HG02884 (cell line): ENCODE results near the gene UNC5B.
A peak's percentile ranks its signal among the peaks of the same experiment; 100 is the strongest.

ENCODE experiments used
- ATAC-seq: cut with Tn5 transposase; IDR thresholded peaks from one replicate; pipeline ENCODE4 v1.9.1; 2021; ENCODE audit warnings: mild to moderate bottlenecking, moderate library complexity; ENCODE audit not compliant: unreplicated experiment

Gene UNC5B

DNA sequence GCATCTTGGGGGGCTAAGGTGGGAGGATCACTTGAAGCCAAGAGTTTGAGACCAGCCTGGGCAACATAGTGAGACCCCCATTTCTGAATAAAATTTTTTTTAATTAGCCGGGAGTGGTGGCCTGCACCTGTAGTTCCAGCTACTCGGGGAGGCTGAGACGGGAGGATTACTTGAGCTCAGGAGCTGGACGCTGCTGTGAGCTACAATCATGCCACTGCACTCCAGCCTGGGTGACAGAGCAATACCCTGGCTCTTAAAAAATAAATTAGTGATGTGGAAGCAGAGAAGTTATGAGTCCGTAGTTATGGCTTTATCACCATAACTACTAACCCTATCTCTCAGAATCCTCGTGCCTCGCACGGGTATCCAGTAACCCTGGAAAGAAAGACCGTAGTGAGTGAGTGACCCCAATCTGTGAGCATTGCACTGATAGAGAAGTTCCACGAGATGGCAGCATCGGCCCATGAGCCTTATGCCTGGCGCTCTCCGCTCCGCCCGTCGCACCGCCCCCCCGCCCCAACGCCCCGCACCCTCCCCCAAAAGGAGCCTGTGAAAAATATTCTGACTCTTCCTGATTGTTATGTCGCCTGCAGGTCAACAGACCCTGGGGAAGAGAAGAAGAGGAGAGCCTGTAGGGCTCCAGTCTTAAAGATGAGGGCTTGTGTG, 101.8 kb downstream of the UNC5B start:
- no peak for ATAC-seq

DNA sequence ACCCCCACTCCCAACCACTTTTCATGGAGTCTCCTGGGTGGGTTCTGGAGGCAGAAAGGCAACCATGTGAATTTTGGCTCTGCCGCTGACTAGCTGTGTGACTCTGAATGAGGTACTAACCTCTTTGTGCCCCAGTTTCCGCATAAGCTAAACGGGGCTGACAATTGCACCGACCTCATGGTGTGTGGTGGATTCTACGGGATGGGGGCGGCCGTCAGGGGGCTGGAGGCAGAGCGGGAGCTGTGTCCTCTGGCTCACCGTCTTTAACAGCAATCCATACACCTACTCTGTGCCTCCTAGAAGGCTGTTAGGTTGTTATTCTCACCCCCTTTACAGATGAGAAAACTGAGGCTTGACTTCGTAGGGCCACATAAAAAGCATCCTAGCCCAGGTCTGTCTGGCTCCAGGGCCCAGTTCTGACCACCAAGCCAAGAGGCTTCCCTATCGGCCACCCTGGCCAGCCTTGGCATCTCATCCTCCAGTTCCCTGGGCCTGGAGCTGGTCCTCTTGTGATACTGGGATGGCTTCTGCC, 102.4 kb downstream of the UNC5B start:
- no peak for ATAC-seq

DNA sequence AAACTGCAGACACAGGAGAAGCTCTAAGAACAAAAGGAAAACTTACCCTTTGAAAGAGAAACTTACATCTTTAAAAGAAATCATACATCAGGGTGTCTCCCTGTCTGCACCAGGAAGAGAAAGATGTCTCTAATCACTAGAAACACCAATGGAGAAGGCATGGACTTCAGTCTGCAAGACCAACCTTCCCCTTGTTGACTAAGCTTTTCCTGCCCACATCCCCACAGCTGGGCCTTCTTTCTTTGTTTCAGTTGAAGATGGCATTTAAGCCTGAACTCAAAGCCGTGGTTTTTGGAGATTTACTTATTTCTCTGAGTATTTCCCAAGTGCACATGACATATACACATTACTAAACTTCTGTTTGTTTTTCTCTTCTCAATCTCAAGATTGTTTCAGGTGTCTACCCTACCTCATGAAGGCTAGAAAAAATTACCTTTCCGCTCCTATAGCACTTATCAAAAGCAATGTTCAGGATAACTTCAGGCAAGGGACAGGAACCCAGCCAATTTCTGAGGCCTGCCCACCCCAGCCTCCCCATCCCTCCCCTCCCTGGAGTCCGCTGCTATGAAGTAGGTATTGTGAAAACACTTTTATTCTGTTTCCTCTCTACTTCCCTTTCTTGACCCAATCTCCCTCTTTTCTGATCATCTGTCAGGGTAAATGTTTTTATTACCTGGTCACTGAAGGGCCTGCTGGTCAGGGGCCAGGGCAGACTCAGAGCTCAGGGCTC, 103.9 kb downstream of the UNC5B start:
- ATAC-seq: no peak

DNA sequence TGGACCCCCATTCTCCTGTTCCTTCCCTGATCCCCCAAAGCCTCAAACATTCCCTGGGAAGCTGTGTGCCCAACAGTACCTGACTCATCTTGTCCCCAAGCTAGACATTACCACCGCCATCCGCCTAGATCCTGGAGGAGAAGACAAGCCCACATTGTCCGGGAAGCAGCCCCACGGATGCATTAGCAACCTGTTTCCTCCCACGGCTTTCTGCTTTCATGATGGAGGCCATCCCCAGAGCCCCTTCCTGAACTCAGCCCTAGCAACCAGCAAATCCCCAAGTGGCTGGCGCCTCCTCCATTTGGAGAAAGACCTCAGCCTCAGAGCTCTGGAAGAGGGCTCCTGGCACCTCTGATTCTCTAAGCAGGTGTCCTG, 104.4 kb downstream of the UNC5B start:
- ATAC-seq: no peak

DNA sequence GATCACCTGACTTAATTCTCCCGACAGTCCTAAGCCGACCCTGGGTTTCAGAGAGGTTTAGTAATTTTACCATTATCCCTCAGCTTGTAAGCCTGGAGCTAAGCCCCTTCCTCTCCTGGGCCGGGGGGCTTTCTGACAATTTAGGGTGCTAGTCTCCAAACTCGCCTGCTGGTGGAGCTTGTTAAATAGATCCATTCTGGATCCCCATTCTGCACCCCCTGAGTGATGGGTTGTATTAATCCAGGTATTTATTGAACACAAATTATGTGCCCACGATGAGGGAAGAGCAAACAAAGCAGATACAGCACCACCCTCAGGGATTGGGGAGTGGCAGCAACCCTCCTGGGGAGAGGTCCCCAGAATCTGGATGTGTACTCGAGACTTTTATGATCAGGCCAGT, 105.4 kb downstream of the UNC5B start:
- ATAC-seq: no peak

DNA sequence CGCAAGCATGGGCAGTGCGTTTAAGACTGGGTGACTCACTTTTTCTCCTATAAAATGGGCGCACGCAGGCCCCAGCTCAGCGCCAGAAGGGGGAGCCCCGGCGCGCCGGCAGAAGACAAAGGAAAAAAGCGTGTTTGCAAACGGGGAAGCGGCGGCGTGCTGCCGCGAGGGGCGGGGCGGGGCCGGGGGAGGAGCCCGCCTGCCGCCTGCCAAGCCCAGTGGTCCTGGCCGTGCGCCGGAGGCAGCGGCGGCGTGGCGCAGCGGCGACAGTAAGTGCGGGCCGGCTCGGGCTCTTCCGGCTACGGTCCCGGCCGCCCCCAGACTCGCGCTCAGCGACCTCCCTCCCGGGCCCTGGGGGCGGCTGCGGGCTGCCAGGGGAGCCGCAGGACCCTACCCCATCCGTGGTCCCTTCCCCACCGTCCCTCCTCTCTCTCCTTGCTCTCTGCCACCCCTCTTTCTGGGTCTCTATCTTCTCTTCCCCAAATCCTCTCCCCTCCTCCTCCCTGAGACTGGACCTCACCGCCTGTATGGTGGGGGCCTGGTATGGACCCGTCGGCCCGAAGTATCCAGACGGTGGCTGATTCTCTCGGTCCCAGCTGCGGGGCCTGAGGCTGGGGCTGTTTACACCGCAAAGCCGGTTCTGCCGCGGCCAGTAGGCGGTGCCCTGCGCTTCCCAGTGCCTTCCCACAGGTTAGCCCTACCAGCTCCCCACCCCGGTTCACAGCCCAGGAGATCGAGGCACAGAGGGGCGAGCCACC, 106.9 kb downstream of the UNC5B start, which contains the start of gene SLC29A3:
Gene SLC29A3, plus strand, starts transcription at position 218 of the 758 bp plus-strand sequence. Its CDS starts 51 bp downstream, at position 269.
- ATAC-seq: peak; percentile 70

DNA sequence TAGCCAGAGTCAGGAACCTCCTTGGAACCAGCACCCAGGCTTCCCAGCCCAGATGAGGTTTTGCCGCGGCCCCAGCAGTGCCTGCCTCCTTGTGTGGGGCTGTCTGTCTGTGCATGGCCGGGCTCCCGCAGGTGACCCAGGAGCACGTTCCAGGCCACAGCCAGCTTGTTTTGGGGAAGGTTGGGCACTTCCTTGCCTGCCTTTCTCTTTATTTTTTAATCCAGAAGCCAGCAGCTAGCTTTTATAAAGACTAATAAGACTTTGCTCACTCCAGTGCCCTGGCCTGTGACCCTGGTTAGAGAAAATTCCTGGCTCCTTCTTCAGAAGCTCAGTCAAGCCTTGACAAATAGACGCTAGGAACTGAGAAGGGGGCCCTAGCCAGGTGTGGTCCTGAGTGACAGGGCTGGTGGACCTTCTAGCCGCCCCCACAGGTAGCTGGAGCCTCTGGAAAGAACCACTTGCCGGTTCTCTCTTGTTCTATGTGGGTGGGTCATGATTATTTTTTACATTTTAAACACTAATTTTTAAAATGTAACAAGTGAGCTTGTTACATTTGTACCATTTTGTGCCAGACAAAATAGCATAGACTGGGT, 107.5 kb downstream of the UNC5B start:
- no peak for ATAC-seq

DNA sequence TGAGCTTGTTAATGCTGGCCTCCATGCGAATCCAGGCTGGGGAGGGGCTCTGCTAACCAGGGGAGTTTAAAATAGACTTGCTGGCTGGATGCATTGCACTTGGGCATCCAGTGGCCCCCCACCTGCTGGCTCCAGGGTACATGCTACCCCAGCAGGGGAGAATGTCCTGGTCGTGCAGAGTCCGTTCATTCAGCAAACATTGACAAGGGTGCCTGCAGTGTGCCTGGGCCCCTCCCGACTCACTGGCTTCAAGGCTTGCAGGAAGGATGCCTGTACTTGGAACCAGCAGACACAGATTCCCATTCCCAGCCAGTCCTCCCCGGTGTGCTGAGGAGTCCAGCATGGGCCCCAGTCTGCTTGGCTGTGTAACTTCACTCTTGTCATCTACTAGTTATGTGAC, 108.2 kb downstream of the UNC5B start:
- no peak for ATAC-seq

DNA sequence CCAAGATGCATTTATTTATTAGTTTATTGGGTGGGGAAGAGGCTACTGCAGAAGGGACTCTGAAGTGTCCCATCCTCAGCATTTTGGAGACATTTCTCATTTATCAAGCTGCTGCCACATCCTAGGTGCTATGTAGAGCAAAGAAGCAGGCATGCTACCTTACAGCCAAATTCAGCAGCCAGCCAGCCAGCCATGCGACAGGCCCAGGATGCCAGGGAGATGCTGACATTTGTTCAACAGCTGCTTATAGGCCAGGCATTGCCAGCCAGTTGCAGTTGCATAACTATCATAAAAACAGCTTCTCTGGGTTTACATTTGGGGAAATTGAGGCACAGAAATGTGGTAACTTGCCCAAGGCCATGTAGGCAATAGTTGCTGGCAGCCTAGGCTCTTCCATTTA, 109.0 kb downstream of the UNC5B start:
- no peak for ATAC-seq

DNA sequence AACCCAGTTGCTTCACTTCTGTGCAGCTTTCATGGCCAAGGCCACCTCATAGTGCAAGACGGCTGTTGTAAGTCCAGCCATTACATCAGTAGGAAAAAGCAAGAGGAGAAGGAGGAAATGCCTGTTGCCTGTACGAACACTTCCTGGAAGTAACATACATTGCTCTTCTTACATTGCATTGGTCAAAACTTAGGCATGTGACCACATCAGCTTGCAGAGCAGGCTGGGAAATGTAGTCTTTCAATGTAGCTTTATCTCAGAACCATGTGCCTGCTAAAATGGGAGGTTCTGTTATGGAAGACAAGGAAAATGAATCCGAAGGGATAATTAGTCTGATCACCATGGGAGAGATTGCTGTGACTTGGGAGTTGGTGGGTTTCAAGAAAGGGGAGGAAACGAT, 111.0 kb downstream of the UNC5B start:
- ATAC-seq: no peak

DNA sequence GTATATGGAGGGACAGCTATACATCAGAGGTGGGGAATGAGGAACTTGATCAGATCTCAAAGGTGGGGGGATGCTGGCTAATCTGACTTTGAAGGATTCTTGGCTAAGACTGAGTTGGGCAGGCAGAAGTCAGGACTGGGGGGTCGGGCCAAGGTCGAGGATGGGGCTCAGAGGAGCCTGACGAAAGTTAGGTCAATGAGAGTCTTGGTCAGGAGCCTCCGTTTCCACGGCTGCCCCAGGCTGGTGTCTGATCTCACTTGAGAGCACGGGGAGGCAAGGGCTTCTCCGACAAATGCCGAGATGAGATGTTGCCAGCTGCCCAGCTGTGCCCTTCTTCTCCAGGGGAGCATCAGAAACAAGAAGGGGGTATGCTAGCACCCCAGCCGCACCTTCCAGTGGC, 112.4 kb downstream of the UNC5B start:
- no peak for ATAC-seq

DNA sequence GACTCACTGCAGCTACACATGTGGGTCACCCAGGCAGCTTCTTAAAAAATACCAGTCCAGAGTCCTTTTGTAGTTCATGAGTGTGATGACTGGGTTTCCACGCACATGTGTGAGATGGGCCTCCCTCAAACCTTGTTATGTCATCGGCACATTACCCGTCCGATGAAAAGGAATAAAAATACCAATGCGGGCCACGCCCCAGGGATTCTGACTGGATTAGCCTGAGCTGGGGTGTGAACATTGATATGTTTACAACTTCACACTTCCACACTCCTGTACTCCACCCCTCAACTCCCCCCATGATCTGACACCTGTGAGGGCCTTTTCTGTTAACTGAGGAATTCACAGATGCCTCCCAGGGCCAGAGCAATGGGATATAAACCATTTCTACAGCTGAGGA, 112.9 kb downstream of the UNC5B start:
- no peak for ATAC-seq

DNA sequence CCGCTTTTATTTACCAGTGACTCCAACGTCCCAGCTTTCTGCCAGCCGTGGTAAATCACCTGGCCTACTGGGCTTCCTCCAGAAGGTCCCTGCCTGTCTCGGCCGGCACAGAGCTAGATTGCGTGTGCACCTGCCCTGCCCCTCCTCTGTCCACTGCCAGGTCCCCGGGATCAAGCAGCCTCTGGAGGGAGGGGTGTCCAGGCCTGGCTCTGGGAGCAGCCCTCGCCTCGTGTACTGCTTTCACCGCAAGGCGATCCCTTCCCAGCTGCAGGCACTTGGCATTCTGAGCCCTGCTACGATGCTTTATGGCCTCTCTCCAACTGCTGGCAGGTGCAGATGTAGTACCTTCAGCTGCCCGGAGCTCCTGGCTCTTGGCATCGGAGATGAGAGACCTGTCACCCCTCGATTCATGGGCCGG, 114.1 kb downstream of the UNC5B start:
- no peak for ATAC-seq

DNA sequence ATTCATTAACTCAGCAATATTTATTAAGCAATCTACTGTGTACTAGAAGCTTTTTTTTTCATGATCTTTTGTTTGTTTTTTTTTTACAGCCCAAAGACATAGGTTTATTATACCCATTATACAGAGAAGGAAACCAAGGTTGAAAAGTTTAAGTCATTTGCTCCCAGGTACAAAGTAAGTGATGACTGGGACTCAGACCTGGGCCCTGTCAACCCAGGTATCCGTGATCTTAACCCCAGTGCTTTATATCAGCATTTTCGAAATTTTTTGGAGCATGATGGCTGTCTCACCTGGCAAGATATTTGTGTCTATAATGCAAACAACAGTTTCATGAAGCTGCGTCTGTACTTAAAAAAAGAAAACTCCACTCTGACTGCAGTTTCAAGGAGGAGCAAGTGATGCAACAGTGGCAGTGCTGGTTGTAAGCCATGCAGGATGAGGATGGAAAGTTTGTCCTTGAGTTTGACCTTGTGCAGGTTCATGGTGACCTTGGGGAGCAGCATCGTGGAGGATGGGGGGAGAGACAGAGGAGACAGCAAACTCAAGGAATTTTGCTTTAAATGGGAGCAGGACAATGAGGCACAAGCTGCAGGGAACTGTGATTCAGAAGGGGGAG, 118.5 kb downstream of the UNC5B start:
- ATAC-seq: no peak

DNA sequence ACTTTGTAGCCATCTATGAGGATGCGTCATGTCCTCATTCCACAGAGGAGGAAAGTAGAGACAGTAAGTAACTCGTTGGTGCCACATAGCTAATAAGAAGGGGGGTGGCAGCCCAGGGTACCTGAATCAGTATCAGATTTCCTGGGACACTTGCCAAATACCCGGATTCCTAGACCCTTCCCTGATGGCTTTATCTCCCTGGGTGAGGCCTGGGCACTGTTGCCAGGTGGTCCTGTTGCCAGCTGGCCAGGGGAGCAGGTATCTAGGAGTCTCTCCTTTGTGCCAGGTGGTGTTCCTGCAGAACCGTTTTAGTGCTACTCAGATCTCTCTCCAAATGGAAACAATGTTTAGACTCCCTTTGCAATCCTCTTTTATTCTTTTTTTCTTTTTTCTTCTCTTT, 119.4 kb downstream of the UNC5B start:
- no peak for ATAC-seq

DNA sequence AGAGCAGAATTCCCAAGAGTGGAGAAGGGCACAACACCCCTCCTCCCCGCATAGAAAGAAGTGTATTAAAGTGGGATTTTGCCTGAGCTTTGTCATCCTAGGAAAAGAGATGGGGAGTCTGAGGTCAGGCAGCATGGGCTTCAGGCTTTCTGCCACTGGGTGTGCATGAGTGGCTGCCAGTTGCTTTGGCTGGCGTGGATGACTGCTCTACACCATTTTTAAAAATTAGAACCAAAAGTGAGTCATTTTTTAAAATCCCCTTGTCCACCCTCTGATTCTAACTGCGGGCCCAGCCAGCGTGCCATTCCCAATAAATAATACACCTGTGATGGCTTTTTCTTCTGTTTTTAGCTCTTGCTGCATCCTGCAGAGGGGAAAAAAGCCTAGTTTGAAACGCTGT, 120.1 kb downstream of the UNC5B start:
- ATAC-seq: no peak

DNA sequence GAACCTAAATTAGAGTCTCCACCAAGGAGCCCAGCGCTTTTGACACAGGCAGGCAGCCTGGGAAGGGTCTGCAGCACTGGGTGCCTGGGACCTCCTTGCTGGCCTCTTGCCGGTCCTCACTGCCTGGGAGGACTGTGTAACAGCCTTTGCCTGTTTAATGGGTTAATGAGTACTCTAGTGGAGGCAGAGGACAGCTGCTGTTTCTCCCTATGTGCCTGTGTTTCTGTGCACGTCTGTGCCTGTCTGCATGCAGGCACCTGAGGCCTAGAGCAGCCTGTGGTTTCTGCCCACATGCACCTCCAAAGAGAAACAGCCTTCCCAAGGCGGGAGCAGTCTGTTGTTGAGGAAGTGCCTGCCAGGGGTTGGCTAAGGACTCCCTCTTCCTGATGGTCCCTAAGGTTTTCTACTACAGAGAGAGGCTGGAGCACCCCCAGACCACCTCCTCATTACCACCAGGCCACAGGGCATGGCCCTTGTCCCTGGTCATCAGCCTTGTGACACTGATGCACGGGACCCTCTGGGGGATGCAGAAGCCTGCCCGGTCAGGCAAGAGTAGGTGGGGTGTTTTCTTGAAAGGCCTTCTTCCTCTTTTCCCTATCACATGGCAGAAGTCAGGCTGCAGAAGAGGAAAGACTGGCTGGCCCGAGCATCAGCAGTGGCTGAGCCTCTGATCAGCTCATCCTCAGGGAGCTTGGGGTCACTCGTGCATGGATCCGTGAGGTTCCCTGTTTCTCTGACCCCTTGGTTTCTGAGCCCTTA, 120.9 kb downstream of the UNC5B start:
- no peak for ATAC-seq

DNA sequence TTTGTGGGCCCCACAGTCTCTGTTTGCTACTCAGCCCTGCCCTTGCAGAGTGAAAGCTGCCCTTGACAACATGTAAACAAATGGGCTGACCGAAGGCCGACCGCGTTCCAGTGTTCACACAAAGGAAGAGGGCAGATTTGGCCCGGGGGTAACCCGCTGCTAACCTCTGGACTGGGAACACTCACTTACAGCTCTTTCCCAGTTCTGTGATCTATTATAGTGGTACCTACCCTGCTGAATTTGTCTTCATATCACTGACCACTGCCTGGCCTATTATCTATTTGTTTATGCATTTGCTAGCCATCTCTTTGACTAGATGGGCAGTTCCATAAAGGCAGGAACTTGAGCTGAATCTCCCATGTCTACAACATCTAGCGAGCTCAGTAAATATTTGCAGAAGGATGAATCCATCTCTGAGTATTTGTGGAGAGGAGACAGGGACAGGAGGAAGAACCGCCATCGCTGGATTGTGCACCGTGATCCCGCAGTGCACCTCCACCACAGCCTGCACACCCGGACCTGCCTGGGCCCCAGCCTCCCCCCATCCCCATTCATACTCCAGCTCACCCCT, 121.9 kb downstream of the UNC5B start:
- no peak for ATAC-seq

DNA sequence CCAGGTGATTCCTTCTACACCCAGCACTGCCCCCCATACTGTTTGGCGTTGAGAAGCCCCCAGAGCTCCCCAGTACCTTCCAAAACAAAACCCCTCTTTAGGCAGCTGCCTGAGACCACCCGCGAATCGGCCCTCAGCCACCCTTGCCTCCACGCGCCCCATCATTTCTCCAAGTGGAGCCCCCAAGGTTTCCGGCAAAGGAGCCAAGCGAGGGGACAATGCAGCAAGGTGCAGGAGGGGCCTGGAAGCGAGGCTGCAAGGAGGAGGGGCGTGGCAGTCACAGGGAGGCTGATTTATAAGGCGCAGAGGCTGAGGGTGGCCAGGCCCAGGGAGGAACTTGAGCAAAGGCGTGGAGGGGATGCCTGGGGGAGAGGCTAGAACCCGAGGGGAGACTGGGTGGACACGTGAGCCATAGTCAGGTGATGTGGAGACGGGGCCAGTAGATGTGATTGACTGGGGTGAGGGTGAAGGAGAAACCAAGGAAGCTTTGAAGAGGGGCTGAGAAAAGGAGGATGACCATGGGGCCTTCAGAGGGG, 122.9 kb downstream of the UNC5B start:
- no peak for ATAC-seq

DNA sequence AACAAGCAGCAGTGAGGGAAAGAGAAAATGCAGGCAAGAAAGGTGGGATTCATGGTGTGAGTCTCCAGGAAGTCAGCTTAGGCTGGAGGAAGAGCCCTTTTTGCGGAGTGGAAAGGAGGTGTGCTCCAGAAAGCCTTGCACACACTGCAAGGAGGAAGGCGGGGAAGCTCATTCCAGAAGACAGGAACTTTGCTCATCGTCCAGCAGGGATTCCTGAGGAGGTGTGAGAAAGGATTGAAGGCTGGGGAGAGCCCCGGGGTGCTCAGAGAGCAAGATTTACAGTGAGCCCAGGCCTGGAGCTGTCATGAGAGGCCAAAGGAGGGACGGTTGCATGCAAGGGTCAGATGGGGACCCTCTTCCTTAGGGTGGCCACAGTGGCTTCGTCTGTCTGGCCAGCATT, 124.3 kb downstream of the UNC5B start:
- ATAC-seq: no peak
